Chondrocyte (in vitro differentiated cells): ENCODE measurements around the gene C14orf93. TPM values are rescaled to one million over a fixed set of nuclear protein-coding genes. Genes with fewer than 3 reads are reported as not detected.

Experiments
- DNase-seq: peaks from one replicate; pipeline ENCODE4 v3.0.0; 2021; ENCODE audit warnings: mixed read lengths, low spot score
- H3K27ac Mint-ChIP-seq: one replicate; pipeline ENCODE4 v1.8.0; 2021; ENCODE audit warnings: mild to moderate bottlenecking, moderate library complexity, mixed read lengths; ENCODE audit not compliant: unreplicated experiment
- H3K27me3 Mint-ChIP-seq: 2 replicates; pipeline ENCODE4 v1.8.0; 2021; ENCODE audit warnings: low read depth, mixed read lengths
- H3K36me3 Mint-ChIP-seq: 2 replicates; pipeline ENCODE4 v1.8.0; 2021; ENCODE audit warnings: low read depth, mixed read lengths
- H3K4me1 Mint-ChIP-seq: 2 replicates; pipeline ENCODE4 v1.8.0; 2021; ENCODE audit warnings: low read depth, mild to moderate bottlenecking, mixed read lengths
- H3K4me3 Mint-ChIP-seq: one replicate; pipeline ENCODE4 v1.8.0; 2021; ENCODE audit warnings: mild to moderate bottlenecking, moderate library complexity, mixed read lengths; ENCODE audit not compliant: unreplicated experiment
- H3K9me3 Mint-ChIP-seq: 2 replicates; pipeline ENCODE4 v1.8.0; 2021; ENCODE audit warnings: low read depth, mixed read lengths
- CTCF ChIP-seq: fragments of 200-600 bp; sonication (generic); IDR thresholded peaks from 2 replicates; pipeline ENCODE4 v1.5.0; 2021; ENCODE audit warnings: antibody characterized with exemption, mild to moderate bottlenecking, moderate library complexity
- total RNA-seq: library from RNA; stranded (reverse); gene quantifications from 3 replicates; pipeline ENCODE4 v1.2.1, GENCODE V29; 2021

C14orf93 gene
- total RNA-seq, 1 donor from 2014 or later: 6.0 TPM

GRCh38 chr14:23034498-23035302 is 24.8 kb upstream of the C14orf93 start, which contains the start of gene PSMB5:
Gene PSMB5, minus strand, starts transcription at chr14:23034900. Its CDS starts 19 bp downstream, at chr14:23034881.
- peak; percentile 31 for TF ChIP-seq CTCF
- H3K27ac Mint-ChIP-seq: peak within 1 kb of the TSS; percentile 96
- no peak for DNase-seq
- no peaks in the 10 kb centered on the region for H3K9me3 Mint-ChIP-seq
- peak within 1 kb of the TSS; percentile 94 for H3K4me3 Mint-ChIP-seq
- peaks cover 30% of the 10 kb centered on the region for H3K4me1 Mint-ChIP-seq
- H3K36me3 Mint-ChIP-seq: peaks cover 13% of the 10 kb centered on the region
- no peaks in the 10 kb centered on the region for H3K27me3 Mint-ChIP-seq

GRCh38 chr14:23033801-23034497 is 24.0 kb upstream of the C14orf93 start:
- H3K4me3 Mint-ChIP-seq: peak overlapping the region; percentile 94
- no peaks in the 10 kb centered on the region for H3K9me3 Mint-ChIP-seq
- no peak for DNase-seq
- H3K27ac Mint-ChIP-seq: peak overlapping the region; percentile 96
- no peaks in the 10 kb centered on the region for H3K27me3 Mint-ChIP-seq
- H3K36me3 Mint-ChIP-seq: peaks cover 16% of the 10 kb centered on the region
- TF ChIP-seq CTCF: no peak
- H3K4me1 Mint-ChIP-seq: peaks cover 35% of the 10 kb centered on the region

- peaks cover 36% of the 10 kb centered on the region for H3K4me1 Mint-ChIP-seq
- H3K27me3 Mint-ChIP-seq: no peaks in the 10 kb centered on the region
- H3K4me3 Mint-ChIP-seq: peak overlapping the region; percentile 94
- peak overlapping the region; percentile 96 for H3K27ac Mint-ChIP-seq
- H3K9me3 Mint-ChIP-seq: no peaks in the 10 kb centered on the region
- no peak for TF ChIP-seq CTCF
- no peak for DNase-seq
- peaks cover 19% of the 10 kb centered on the region for H3K36me3 Mint-ChIP-seq
Observed at GRCh38 chr14:23033251-23033727, 23.3 kb upstream of the C14orf93 start.

- H3K9me3 Mint-ChIP-seq: no peaks in the 10 kb centered on the region
- H3K4me3 Mint-ChIP-seq: no peak overlapping the region
- TF ChIP-seq CTCF: no peak
- H3K27me3 Mint-ChIP-seq: no peaks in the 10 kb centered on the region
- H3K27ac Mint-ChIP-seq: no peak overlapping the region
- H3K4me1 Mint-ChIP-seq: peaks cover 41% of the 10 kb centered on the region
- H3K36me3 Mint-ChIP-seq: peaks cover 27% of the 10 kb centered on the region
- DNase-seq: no peak
Observed at GRCh38 chr14:23030936-23031335, 21.0 kb upstream of the C14orf93 start.

DNA sequence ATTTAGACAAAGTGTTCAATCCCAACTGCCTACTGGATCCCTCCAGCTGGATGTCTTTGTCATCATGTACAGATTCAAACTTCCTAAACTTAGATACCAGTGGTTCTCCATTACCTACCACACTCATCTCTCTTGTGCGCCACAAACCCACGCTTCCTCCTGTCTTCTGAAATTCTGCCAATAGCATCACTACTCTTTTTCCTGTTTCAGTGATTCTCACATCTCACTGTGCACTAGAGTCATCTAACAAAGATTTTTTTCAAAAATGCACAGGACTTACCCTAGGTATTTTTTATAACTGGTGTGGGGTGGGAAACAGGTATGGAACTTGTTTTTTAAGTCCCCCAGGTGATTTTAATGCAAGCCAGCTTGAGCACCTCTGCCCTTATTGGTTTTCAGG is 18.9 kb upstream of the C14orf93 start:
- H3K27ac Mint-ChIP-seq: no peak overlapping the region
- no peaks in the 10 kb centered on the region for H3K27me3 Mint-ChIP-seq
- no peak overlapping the region for H3K4me3 Mint-ChIP-seq
- peaks cover 40% of the 10 kb centered on the region for H3K36me3 Mint-ChIP-seq
- no peak for DNase-seq
- TF ChIP-seq CTCF: no peak
- no peaks in the 10 kb centered on the region for H3K9me3 Mint-ChIP-seq
- peaks cover 39% of the 10 kb centered on the region for H3K4me1 Mint-ChIP-seq
